Suppressor macrophage treated with lipopolysaccharide for 1 hour (primary cell): ENCODE measurements around the gene RBMS1.

ENCODE experiments used
- DNase-seq, 3 donors: peaks; one replicate each; pipeline ENCODE4 v3.0.0-alpha.2; 2020 to 2022

The RBMS1 gene

GRCh38 chr2:160269803-160270570 is 223.6 kb downstream of the RBMS1 start:
- peak; percentile 76 to 85 (median 76) for DNase-seq

- no peak for DNase-seq
These were observed 224.2 kb downstream of the RBMS1 start for GRCh38 chr2:160269365-160269764.

GRCh38 chr2:160268151-160268781 is 225.3 kb downstream of the RBMS1 start:
- DNase-seq: peak; percentile 31 to 66 (median 41)

GRCh38 chr2:160267692-160268091 is 225.9 kb downstream of the RBMS1 start:
- no peak for DNase-seq

- no peak for DNase-seq
These were observed 226.6 kb downstream of the RBMS1 start for GRCh38 chr2:160267022-160267421.

- peak in 1 of 3 donors; percentile 38 for DNase-seq
These were observed 227.5 kb downstream of the RBMS1 start for GRCh38 chr2:160266037-160266551.

- peak; percentile 34 to 56 (median 36) for DNase-seq
These were observed 229.3 kb downstream of the RBMS1 start for GRCh38 chr2:160264308-160264707.

- no peak for DNase-seq
These were observed 231.9 kb downstream of the RBMS1 start for GRCh38 chr2:160261732-160262131.

- peak; percentile 30 to 50 (median 39) for DNase-seq
These were observed 235.2 kb downstream of the RBMS1 start for GRCh38 chr2:160258492-160258805.

- no peak for DNase-seq
These were observed 235.7 kb downstream of the RBMS1 start for GRCh38 chr2:160257743-160258491.

GRCh38 chr2:160257041-160257742 is 236.4 kb downstream of the RBMS1 start:
- no peak for DNase-seq

GRCh38 chr2:160256507-160256906 is 237.1 kb downstream of the RBMS1 start:
- DNase-seq: no peak

GRCh38 chr2:160255408-160255807 is 238.2 kb downstream of the RBMS1 start:
- no peak for DNase-seq

- no peak for DNase-seq
These were observed 239.3 kb downstream of the RBMS1 start for GRCh38 chr2:160254189-160254762.

GRCh38 chr2:160253440-160254188 is 240.0 kb downstream of the RBMS1 start:
- DNase-seq: no peak

- peak in 2 of 3 donors; percentile 32 to 41 for DNase-seq
These were observed 240.7 kb downstream of the RBMS1 start for GRCh38 chr2:160252900-160253299.

GRCh38 chr2:160252278-160252887 is 241.2 kb downstream of the RBMS1 start:
- DNase-seq: peak; percentile 73 to 88 (median 85)

GRCh38 chr2:160251569-160251968 is 242.0 kb downstream of the RBMS1 start:
- DNase-seq: no peak

- no peak for DNase-seq
These were observed 243.7 kb downstream of the RBMS1 start for GRCh38 chr2:160249876-160250275.

GRCh38 chr2:160247296-160248035 is 246.1 kb downstream of the RBMS1 start:
- no peak for DNase-seq

- peak in 1 of 3 donors; percentile 26 for DNase-seq
These were observed 247.3 kb downstream of the RBMS1 start for GRCh38 chr2:160246356-160246755.
